Esophagus squamous epithelium (tissue), 5 donors: ENCODE data around the gene GAS2L2. TPM values are rescaled to one million over a fixed set of nuclear protein-coding genes. Genes with fewer than 3 reads are reported as not detected.
"Not testable (repeated sequence)": the region's sequence is repeated elsewhere in the genome, so short reads cannot be mapped to it uniquely, and the experiment has no call there.

Experiments
- DNase-seq: peaks from one replicate; lab custom pipeline; 2025; lab: John Stamatoyannopoulos, UW
- H3K27ac ChIP-seq, 4 donors: fragments of 200-600 bp; sonication (generic); one replicate each; pipeline ENCODE4 v1.5.1; 2016 to 2019; ENCODE audit warnings: mild to moderate bottlenecking in 1 of 4
- H3K27me3 ChIP-seq, 4 donors: fragments of 200-600 bp; sonication (generic); 1 replicate in 3 of 4; 2 replicates in 1 of 4; pipeline versions ENCODE4 v1.5.1 to v1.6.0; 2017 to 2021; ENCODE audit warnings: antibody characterized with exemption in 1 of 4
- H3K36me3 ChIP-seq, 3 donors: fragments of 200-600 bp; sonication (generic); one replicate each; pipeline ENCODE4 v1.5.1; 2016 to 2019
- H3K4me1 ChIP-seq, 3 donors: fragments of 200-600 bp; sonication (generic); one replicate each; pipeline ENCODE4 v1.5.1; 2017 to 2019
- H3K4me3 ChIP-seq, 4 donors: fragments of 200-600 bp; sonication (generic); 1 replicate in 3 of 4; 2 replicates in 1 of 4; pipeline ENCODE4 v1.5.1; 2016 to 2019; ENCODE audit warnings: mild to moderate bottlenecking in 2 of 4, moderate library complexity in 1 of 4
- H3K9me3 ChIP-seq, 3 donors: fragments of 200-600 bp; sonication (generic); one replicate each; pipeline ENCODE4 v1.5.1; 2016 to 2019
- CTCF ChIP-seq, 6 experiments: fragments of 450-650 bp in 4 of 6; fragments of 200-600 bp in 2 of 6; sonication (generic) in 2 of 6; IDR thresholded peaks; one replicate each; pipeline ENCODE4 v1.5.1; 2016 to 2019; ENCODE audit warnings: antibody characterized with exemption in 6 of 6, mild to moderate bottlenecking in 4 of 6, moderate library complexity in 4 of 6
- POLR2A ChIP-seq, 4 donors: fragments of 450-650 bp; IDR thresholded peaks; one replicate each; pipeline ENCODE4 v1.6.1; 2017; ENCODE audit warnings: antibody characterized with exemption in 4 of 4, mild to moderate bottlenecking in 4 of 4, moderate library complexity in 3 of 4
- WGBS, 2 donors: methylation state at CpG; one replicate each; pipeline ENCODE4 v1.1.5; 2018; 5-methylcytosine and 5-hydroxymethylcytosine counted together
- intact Hi-C: fragments of 100-400 bp; cut with DNase I; formaldehyde crosslinking; loops from one replicate; pipeline ENCODE4 v1.15.0; 2022
- total RNA-seq, 4 donors: library from RNA; depleted of rRNA; stranded (reverse); fragments of >200 nt; gene quantifications; one replicate each; pipeline ENCODE4 v1.1.0, GENCODE V29; 2016
- donor health status: DM: yes; HTN: yes; CAD: no.

The GAS2L2 gene
- total RNA-seq, 4 donors from 2014 or later: not detected

- WGBS, 2 donors: 24 to 69% methylated on average over 3 of the region's 16 CpGs
- Histone ChIP-seq H3K4me3 (no peak overlapping the region), H3K4me1 (peaks cover 13 to 46% (median 16%) of the 10 kb centered on the region in 3 donors), H3K36me3 (no peaks in the 10 kb centered on the region), H3K27me3 (peaks cover 0 to 65% (median 2%) of the 10 kb centered on the region in 4 donors), H3K27ac (no peak overlapping the region), H3K9me3 (no peaks in the 10 kb centered on the region)
- TF ChIP-seq POLR2A (IDR thresholded peaks at IDR 0.05) (no peak), CTCF (IDR thresholded peaks at IDR 0.05) (no peak)
- DNase-seq: no peak
- intact Hi-C loops: no loop called here
Observed at GRCh38 chr17:35752471-35752870, 568 bp downstream of the GAS2L2 start.

GRCh38 chr17:35751541-35751940 is 1.5 kb downstream of the GAS2L2 start:
- H3K36me3 ChIP-seq, intact Hi-C loops, H3K4me3 ChIP-seq, H3K27ac ChIP-seq, DNase-seq, H3K9me3 ChIP-seq: not testable (repeated sequence)
- Histone ChIP-seq H3K27me3 (peaks cover 0 to 74% (median 2%) of the 10 kb centered on the region in 4 donors), H3K4me1 (peaks cover 17 to 50% (median 19%) of the 10 kb centered on the region in 3 donors)
- WGBS, 2 donors: 74 to 87% methylated on average over 3 to 4 of the region's 4 CpGs

DNA sequence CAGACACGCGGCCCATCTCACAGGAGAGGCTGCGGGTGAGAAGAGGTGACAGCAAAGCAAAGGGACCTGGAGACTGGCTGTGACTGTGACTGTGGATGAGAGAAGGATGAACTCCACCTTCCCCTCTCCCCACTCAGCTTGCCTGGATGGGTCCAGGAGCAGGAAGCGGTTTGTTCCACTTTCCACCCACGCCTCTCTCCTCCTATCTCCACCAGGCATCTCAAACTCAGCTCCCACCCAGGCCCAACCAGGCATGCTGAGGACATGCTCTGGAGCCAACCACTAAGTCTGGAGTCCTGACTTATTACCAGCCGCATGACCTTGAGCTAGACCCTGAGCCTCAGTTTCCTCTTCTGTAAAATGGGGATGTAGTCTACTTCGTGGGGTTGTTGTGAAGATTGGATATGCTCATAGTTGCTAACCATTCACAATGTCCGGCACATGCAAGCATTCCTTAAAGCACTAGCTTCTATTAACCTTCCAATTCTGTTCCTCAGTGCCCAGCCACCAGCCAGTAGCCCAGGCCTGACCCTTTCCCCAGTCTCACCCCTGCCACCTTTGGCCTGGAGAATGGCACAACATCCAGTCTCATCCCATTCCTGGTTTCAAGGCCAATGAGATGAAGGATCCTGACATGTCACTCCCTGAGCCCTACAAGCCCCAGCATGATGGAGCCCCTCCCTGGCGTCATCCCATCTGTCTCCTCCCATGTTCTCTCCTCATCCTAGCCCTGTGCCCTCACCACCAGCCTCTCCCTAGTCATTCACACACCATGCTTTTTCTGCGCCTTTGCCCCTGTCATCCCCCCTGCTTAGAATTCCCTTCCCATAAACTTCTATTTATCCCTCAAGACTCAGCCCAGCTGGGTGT is 2.3 kb downstream of the GAS2L2 start:
- H3K27me3 ChIP-seq: peaks cover 0 to 82% (median 2%) of the 10 kb centered on the region in 4 donors
- 75 to 85% methylated on average over 10 of the region's 10 CpGs for WGBS, 2 donors
- no peak for DNase-seq
- no peaks in the 10 kb centered on the region for H3K36me3 ChIP-seq
- H3K27ac ChIP-seq: no peak overlapping the region
- H3K9me3 ChIP-seq: no peaks in the 10 kb centered on the region
- intact Hi-C loops: no loop called here
- no peak overlapping the region for H3K4me3 ChIP-seq
- peaks cover 17 to 50% (median 19%) of the 10 kb centered on the region in 3 donors for H3K4me1 ChIP-seq
- TF ChIP-seq POLR2A (IDR thresholded peaks at IDR 0.05) (no peak), CTCF (IDR thresholded peaks at IDR 0.05) (no peak)

DNA sequence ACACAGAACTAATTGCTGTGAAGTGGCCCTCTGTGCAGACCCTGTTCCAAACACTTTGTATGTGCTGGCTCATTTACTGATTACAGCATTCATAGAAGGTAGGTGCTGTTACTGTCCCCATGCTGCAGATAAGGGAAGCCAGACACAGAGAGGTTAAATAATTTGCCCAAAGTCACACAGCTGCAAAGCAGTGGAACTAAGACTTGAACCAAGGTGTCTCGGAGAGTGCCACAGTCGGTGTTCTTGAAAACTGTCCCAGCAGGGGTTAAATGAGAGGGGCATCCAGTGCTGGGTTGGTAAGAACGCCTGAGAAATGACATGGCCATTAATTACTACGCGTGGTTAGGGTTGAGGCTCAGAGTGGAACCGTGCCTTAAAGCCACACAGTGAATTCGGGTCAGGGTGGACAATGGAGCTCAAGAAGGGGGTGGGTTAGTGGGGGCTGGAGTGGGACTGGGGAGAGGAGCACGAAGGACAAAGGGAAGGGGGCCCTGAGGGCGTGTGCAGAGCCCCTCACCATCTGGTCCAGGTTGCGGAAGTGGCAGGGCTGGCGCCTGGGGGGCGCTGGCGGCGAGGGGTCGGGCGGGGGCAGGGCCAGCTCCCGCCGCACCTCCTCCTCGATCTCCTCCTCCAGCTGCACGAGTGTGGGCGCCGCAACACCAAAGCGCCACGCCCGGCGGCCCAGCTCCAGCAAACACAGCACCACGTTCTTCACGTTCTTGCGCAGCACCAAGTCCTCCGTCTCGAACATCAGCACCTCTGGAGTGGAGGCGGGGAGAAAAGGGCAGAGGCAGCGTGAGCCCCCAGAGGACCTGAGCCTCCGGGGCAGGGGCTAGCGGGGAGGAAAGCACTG is 3.3 kb downstream of the GAS2L2 start:
- no peak for DNase-seq
- Histone ChIP-seq H3K36me3 (no peaks in the 10 kb centered on the region), H3K4me3 (peak overlapping the region in 1 of 4 donors; percentile 43)

More for the DNA sequence above, 3.3 kb downstream of the GAS2L2 start:
- intact Hi-C loops: loop anchor here (5.0 kb wide), 1 partner anchor 137 kb away; no protein-coding TSS in a partner anchor
- H3K27me3 ChIP-seq: peaks cover 0 to 92% (median 2%) of the 10 kb centered on the region in 4 donors
- no peaks in the 10 kb centered on the region for H3K9me3 ChIP-seq
- TF ChIP-seq POLR2A (IDR thresholded peaks at IDR 0.05) (no peak), CTCF (IDR thresholded peaks at IDR 0.05) (no peak)
- H3K4me1 ChIP-seq: peaks cover 17 to 50% (median 19%) of the 10 kb centered on the region in 3 donors
- no peak overlapping the region for H3K27ac ChIP-seq
- 19 to 21% methylated on average over 10 to 15 of the region's 35 CpGs for WGBS, 2 donors
